Measurements from ENCODE around the gene RPL19. TPM values are rescaled to one million over a fixed set of nuclear protein-coding genes. Genes with fewer than 3 reads are reported as not detected.
A peak's percentile ranks its signal among the peaks of the same experiment; 100 is the strongest.

The RPL19 gene
- total RNA-seq, 1 donor from 2014 or later: 1,889 TPM

DNA sequence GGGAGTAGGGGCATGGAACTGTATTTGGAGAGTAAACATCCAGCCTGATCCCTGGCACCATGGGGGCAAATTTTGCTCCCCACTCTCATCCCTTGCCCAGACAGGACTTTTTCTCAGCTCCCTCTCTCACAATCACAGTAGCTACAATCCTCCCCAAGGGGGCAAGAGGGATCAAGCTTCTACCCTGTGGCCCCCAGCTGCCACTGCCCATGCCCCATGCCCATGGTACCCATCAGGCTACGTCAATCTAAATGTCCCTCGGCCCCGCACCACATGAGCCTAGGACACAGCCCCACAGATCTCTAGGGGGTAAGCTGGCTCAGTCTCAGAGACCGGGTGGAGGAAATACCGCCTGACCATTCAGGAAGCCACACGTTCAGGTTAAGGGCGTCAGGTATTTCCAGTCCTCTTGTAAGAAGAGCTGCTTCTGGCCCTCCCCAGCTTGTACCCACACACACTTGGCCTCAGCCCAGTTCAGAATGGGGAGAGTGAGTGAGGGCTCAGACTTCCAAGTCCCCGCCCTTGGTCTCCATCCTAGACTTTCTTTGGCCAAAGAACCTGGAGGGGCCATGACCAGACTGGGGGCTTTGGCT is 4.4 kb upstream of the RPL19 start:
- no peaks in the 10 kb centered on the region for H3K9me3 ChIP-seq
- H3K36me3 ChIP-seq: peaks cover 27 to 31% of the 10 kb centered on the region in 2 donors
- TF ChIP-seq, protein P1, sequence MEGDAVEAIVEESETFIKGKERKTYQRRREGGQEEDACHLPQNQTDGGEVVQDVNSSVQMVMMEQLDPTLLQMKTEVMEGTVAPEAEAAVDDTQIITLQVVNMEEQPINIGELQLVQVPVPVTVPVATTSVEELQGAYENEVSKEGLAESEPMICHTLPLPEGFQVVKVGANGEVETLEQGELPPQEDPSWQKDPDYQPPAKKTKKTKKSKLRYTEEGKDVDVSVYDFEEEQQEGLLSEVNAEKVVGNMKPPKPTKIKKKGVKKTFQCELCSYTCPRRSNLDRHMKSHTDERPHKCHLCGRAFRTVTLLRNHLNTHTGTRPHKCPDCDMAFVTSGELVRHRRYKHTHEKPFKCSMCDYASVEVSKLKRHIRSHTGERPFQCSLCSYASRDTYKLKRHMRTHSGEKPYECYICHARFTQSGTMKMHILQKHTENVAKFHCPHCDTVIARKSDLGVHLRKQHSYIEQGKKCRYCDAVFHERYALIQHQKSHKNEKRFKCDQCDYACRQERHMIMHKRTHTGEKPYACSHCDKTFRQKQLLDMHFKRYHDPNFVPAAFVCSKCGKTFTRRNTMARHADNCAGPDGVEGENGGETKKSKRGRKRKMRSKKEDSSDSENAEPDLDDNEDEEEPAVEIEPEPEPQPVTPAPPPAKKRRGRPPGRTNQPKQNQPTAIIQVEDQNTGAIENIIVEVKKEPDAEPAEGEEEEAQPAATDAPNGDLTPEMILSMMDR (IDR thresholded peaks at IDR 0.05): no peak
- DNase-seq (ENCODE audit: low spot score in 2 of 2): no peak
- intact Hi-C loops (cut with DNase I): loop anchor here (2.0 to 5.0 kb wide), 5 partner anchors 31 to 267 kb away; partner anchors contain the start of genes CDK12 and FBXL20
- no peaks in the 10 kb centered on the region for H3K27me3 ChIP-seq
- H3K4me1 ChIP-seq: peaks cover 14 to 45% of the 10 kb centered on the region in 2 donors
- H3K27ac ChIP-seq: peak overlapping the region; percentile 92 to 98
- peak overlapping the region; percentile 84 to 90 for H3K4me3 ChIP-seq

DNA sequence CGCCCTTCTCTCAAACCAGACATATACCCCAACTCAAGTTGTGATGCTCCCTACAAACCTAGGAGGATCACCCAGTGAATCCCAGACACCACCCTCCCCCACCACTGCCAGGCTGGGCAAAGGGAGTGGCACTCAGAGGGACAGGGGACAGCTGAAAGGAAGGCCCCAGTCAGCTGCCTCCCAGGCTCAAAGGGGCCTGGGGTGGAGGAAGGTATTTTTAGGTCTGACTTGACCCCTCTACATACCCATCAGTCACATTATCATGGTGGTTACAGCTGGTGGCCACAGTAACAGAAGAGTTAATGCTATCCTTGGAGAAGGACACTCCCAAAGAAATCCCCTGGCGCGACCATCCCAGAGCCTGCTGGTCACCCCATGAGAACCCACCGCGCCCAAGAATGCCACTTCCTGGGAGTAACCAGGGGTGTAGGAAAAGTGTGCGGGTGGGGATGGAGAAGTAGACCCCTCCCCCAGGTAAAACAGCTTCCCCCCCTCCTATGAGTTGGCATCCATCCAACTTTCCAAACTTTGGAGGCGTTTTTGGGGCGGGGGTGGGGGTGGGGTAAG is 3.8 kb upstream of the RPL19 start:
- H3K27ac ChIP-seq: peak overlapping the region; percentile 92 to 98
- peaks cover 20 to 52% of the 10 kb centered on the region in 2 donors for H3K4me1 ChIP-seq
- intact Hi-C loops (cut with DNase I): loop anchor here (5.0 kb wide), 3 partner anchors 36 to 266 kb away; partner anchors contain the start of genes CDK12 and FBXL20
- H3K9me3 ChIP-seq: no peaks in the 10 kb centered on the region
- peak overlapping the region; percentile 84 to 90 for H3K4me3 ChIP-seq
- H3K36me3 ChIP-seq: peaks cover 22 to 29% of the 10 kb centered on the region in 2 donors
- no peak for DNase-seq (ENCODE audit: low spot score in 2 of 2)
- TF ChIP-seq, protein P1 (IDR thresholded peaks at IDR 0.05): no peak
- no peaks in the 10 kb centered on the region for H3K27me3 ChIP-seq

DNA sequence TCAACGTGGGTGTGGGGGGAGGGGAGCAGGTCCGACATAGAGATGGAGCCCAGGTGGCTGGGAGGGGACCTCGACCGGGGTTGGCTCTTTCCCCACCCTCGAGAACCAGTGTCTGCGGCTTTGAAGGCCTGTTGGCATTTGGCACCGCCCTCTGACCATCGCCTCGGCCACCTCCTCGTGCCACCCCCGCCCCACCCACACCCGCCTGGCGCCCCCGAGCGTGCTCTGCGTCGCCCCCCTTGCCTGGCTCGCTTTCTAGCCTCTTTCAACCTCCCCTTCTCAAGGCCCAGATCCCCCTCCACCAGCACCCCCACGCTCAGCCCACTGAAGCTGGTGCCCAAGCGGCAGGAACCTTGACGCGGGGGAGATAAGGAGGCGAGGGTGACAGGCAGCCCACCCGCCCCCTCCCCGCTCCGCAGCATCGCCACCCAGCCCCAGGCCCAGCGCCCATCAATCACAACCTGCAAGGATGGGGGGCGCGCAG is 3.2 kb upstream of the RPL19 start:
- Histone ChIP-seq H3K36me3 (peaks cover 22 to 29% of the 10 kb centered on the region in 2 donors), H3K9me3 (no peaks in the 10 kb centered on the region), H3K4me1 (peaks cover 24 to 57% of the 10 kb centered on the region in 2 donors), H3K27ac (peak overlapping the region; percentile 92 to 98), H3K4me3 (peak overlapping the region; percentile 84 to 90), H3K27me3 (no peaks in the 10 kb centered on the region)
- peak in 1 of 2 donors; percentile 79 for DNase-seq (ENCODE audit: low spot score in 2 of 2)
- TF ChIP-seq, protein P1 (IDR thresholded peaks at IDR 0.05): no peak
- intact Hi-C loops (cut with DNase I): loop anchor here (5.0 kb wide), 3 partner anchors 35 to 265 kb away; partner anchors contain the start of genes CDK12 and FBXL20

GRCh38 chr17:39197380-39198185 is 2.5 kb upstream of the RPL19 start, which contains the start of gene CACNB1:
CACNB1 (minus strand) TSS chr17:39197669; CDS start chr17:39197495, 174 bp downstream.
- H3K27ac ChIP-seq: peak within 1 kb of the TSS; percentile 92 to 98
- H3K9me3 ChIP-seq: no peaks in the 10 kb centered on the region
- peak in 1 of 2 donors; percentile 87 for DNase-seq (ENCODE audit: low spot score in 2 of 2)
- TF ChIP-seq, protein P1 (IDR thresholded peaks at IDR 0.05): no peak
- no peaks in the 10 kb centered on the region for H3K27me3 ChIP-seq
- intact Hi-C loops (cut with DNase I): loop anchor here (5.0 kb wide), 3 partner anchors 35 to 265 kb away; partner anchors contain the start of genes CDK12 and FBXL20
- peak within 1 kb of the TSS; percentile 84 to 90 for H3K4me3 ChIP-seq
- peaks cover 22 to 29% of the 10 kb centered on the region in 2 donors for H3K36me3 ChIP-seq
- H3K4me1 ChIP-seq: peaks cover 27 to 64% of the 10 kb centered on the region in 2 donors

DNA sequence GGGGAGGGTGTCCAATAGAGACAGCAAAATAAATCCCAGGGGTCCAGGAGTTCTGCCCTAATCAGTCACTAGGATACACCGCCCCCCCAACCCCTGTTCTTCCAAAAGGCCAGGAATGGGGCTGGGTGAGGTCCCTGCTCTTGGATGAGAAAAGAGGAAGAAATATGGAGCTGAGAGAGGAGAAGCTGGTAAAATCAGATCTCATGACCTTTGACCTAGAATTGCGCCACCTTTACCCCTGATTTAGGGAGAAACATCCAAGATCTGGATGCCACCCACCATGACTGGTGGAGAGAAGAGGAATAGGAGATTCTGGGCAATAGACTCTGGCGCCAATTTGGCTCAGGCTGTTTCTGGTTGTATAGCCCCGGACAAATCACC is 1.9 kb upstream of the RPL19 start:
- H3K4me3 ChIP-seq: peak overlapping the region in 1 of 2 donors; percentile 90
- no peaks in the 10 kb centered on the region for H3K27me3 ChIP-seq
- peaks cover 22 to 31% of the 10 kb centered on the region in 2 donors for H3K36me3 ChIP-seq
- peak overlapping the region; percentile 92 to 98 for H3K27ac ChIP-seq
- peaks cover 28 to 61% of the 10 kb centered on the region in 2 donors for H3K4me1 ChIP-seq
- TF ChIP-seq, protein P1 (IDR thresholded peaks at IDR 0.05): no peak
- intact Hi-C loops (cut with DNase I): loop anchor here (5.0 kb wide), 3 partner anchors 34 to 264 kb away; partner anchors contain the start of genes CDK12 and FBXL20
- no peaks in the 10 kb centered on the region for H3K9me3 ChIP-seq
- peak in 1 of 2 donors; percentile 68 for DNase-seq (ENCODE audit: low spot score in 2 of 2)

Measured in ascending aorta (tissue), 2 donors.